ENCODE data around the gene CTNNA2.

- TF ChIP-seq CTCF (conservative IDR thresholded peaks at IDR 0.05), result no peak
- TF ChIP-seq EZH2 (IDR thresholded peaks at IDR 0.05; ENCODE audit: low read depth), result no peak
Measured at GRCh38 chr2:79666430-79666829, 153.6 kb downstream of the CTNNA2 start.

All from PC-9 (cell line).